OCI-LY1 (cell line): ENCODE results near the gene CCIN.

ENCODE experiments used
- CTCF ChIP-seq: fragments of 200-600 bp; sonication (generic), shearing (Covaris generic); IDR thresholded peaks from 2 replicates; pipeline ENCODE4 v1.5.1; 2017; ENCODE audit warnings: mild to moderate bottlenecking, antibody characterized with exemption, low read length, moderate library complexity, mixed read lengths
- EZH2 ChIP-seq: fragments of 200-600 bp; sonication (generic), shearing (Covaris generic); IDR thresholded peaks from 2 replicates; pipeline ENCODE4 v1.8.0; 2017; ENCODE audit warnings: borderline replicate concordance, mixed run types, mild to moderate bottlenecking, antibody characterized with exemption, low read length, moderate library complexity, mixed read lengths

DNA sequence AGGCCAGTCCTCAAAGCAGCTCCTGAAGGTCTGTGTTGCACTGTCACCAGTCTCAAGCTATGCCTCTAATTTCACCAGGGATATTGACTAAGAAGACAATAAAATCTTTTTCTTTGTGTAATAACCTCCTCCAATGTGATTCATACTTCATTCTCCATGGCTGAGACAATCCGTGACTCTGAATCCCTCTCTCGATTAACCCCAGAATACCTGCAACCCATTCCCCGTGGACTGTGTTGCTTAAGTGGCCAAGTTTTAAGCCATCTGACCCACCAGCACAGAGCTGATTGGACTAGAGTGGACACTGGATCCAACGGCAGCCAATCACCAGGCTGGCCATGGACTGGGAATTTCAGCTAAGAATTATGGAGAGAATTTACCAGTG lies 5.4 kb upstream of the CCIN start:
- TF ChIP-seq CTCF (no peak), EZH2 (no peak)
